Uterus (tissue), 4 donors: ENCODE data around the gene GCH1. TPM values are rescaled to one million over a fixed set of nuclear protein-coding genes. Genes with fewer than 3 reads are reported as not detected.

Experiments used
- DNase-seq, 2 donors: peaks; one replicate each; pipeline ENCODE4 v3.0.0-alpha.2; 2019 to 2020
- H3K27ac ChIP-seq, 2 donors: fragments of 200-600 bp; sonication (generic); 1 replicate in 1 of 2; 2 replicates in 1 of 2; pipeline ENCODE4 v1.5.1; 2016 to 2018
- H3K27me3 ChIP-seq, 2 donors: fragments of 200-600 bp; sonication (generic); one replicate each; pipeline ENCODE4 v1.5.1; 2018 to 2019; ENCODE audit warnings: control low read depth in 1 of 2
- H3K36me3 ChIP-seq, 2 donors: fragments of 200-600 bp; sonication (generic); one replicate each; pipeline ENCODE4 v1.5.1; 2019; ENCODE audit warnings: control low read depth in 1 of 2
- H3K4me1 ChIP-seq, 2 donors: fragments of 200-600 bp; sonication (generic); one replicate each; pipeline ENCODE4 v1.5.1; 2018 to 2019; ENCODE audit warnings: control low read depth in 1 of 2
- H3K4me3 ChIP-seq, 2 donors: fragments of 200-600 bp; sonication (generic); 1 replicate in 1 of 2; 2 replicates in 1 of 2; pipeline ENCODE4 v1.5.1; 2018 to 2019; ENCODE audit warnings: mild to moderate bottlenecking in 1 of 2
- H3K9me3 ChIP-seq, 2 donors: fragments of 200-600 bp; sonication (generic); one replicate each; pipeline ENCODE4 v1.5.1; 2019; ENCODE audit warnings: control low read depth in 1 of 2
- POLR2A ChIP-seq, 2 donors: fragments of 450-650 bp; IDR thresholded peaks; one replicate each; pipeline ENCODE4 v1.6.1; 2016; ENCODE audit warnings: antibody characterized with exemption in 2 of 2, mild to moderate bottlenecking in 1 of 2, moderate library complexity in 1 of 2
- intact Hi-C: fragments of 100-400 bp; cut with DNase I; formaldehyde crosslinking; loops from one replicate; pipeline ENCODE4 v1.15.1; 2023; ENCODE audit warnings: low total_unique reads
- microRNA-seq: library from miRNA; unstranded; fragments of <30 nt; microRNA quantifications from one replicate; pipeline ENCODE4, GENCODE V29; 2016; ENCODE audit warnings: borderline microRNAs expressed, borderline replicate concordance
- small RNA-seq: library from RNA; depleted of rRNA; stranded (forward); fragments of <200 nt; gene quantifications from one replicate; pipeline ENCODE3, GENCODE V24; 2016
- total RNA-seq, 4 donors: library from RNA; depleted of rRNA in 3 of 4; stranded (reverse); fragments of >200 nt in 3 of 4; gene quantifications; one replicate each; pipeline versions ENCODE4 v1.1.0 to v1.2.4, GENCODE V29; 2014 to 2023
- TF ChIP-seq, protein P1 (sequence below), 4 experiments: fragments of 200-600 bp in 2 of 4; fragments of 450-650 bp in 2 of 4; sonication (generic) in 2 of 4; IDR thresholded peaks; one replicate each; pipeline ENCODE4 v1.5.1; 2016 to 2019; ENCODE audit warnings: antibody characterized with exemption in 4 of 4, mild to moderate bottlenecking in 2 of 4, moderate library complexity in 1 of 4
- donor health status: DM: yes; HTN: yes; CAD: no.

Gene GCH1
- total RNA-seq, 4 donors from 2014 or later: 3.2 to 10.6 (median 4.1) TPM

DNA sequence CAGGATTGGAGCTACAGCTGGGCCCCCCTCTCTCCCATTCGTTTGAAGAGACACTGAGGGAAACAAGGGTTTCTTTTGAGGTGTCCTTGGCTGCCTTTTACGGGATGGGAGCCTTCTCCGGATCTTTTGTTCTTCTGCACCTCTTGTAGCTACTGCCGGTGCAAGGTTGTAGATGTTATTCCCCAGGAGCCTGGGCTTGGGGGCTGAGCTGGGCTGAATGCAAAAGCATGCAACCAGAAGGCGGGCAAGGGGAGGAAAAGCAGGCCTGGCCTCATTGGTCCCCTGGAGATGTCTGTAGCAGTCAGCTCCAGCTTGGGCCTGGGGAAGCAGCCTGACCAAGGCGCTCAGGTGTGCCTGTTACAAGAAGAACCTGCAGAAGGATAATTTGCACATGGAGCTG lies 110.3 kb downstream of the GCH1 start:
- TF ChIP-seq, protein P1, sequence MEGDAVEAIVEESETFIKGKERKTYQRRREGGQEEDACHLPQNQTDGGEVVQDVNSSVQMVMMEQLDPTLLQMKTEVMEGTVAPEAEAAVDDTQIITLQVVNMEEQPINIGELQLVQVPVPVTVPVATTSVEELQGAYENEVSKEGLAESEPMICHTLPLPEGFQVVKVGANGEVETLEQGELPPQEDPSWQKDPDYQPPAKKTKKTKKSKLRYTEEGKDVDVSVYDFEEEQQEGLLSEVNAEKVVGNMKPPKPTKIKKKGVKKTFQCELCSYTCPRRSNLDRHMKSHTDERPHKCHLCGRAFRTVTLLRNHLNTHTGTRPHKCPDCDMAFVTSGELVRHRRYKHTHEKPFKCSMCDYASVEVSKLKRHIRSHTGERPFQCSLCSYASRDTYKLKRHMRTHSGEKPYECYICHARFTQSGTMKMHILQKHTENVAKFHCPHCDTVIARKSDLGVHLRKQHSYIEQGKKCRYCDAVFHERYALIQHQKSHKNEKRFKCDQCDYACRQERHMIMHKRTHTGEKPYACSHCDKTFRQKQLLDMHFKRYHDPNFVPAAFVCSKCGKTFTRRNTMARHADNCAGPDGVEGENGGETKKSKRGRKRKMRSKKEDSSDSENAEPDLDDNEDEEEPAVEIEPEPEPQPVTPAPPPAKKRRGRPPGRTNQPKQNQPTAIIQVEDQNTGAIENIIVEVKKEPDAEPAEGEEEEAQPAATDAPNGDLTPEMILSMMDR (IDR thresholded peaks at IDR 0.05): no peak
- TF ChIP-seq POLR2A (IDR thresholded peaks at IDR 0.05): no peak

More for the DNA sequence above, 110.3 kb downstream of the GCH1 start:
- no peak for DNase-seq
- H3K27me3 ChIP-seq: no peaks in the 10 kb centered on the region
- no peaks in the 10 kb centered on the region for H3K36me3 ChIP-seq
- H3K27ac ChIP-seq: no peak overlapping the region
- intact Hi-C loops: no loop called here
- H3K9me3 ChIP-seq: peaks cover 0 to 7% of the 10 kb centered on the region in 2 donors
- no peaks in the 10 kb centered on the region for H3K4me1 ChIP-seq
- no peak overlapping the region for H3K4me3 ChIP-seq

Small RNA genes within 50 kb of the gene (microRNA-seq; reads per million reads assigned to microRNA genes)
- gene MIR4308: not detected

Small RNA genes within 50 kb of the gene (small RNA-seq; reads per million reads assigned to genes)
- gene MIR4308 (not detected), gene RNU6ATAC9P (not detected)

Other genes with a start within 250 kb of the GCH1 start
- 10 to 100 TPM in 1 of 4 donors, 1 to 10 TPM in 2, under 1 TPM in 1; 0.51 to 20.0 (median 3.1) TPM for gene WDHD1, start 124.3 kb upstream of the GCH1 start, total RNA-seq
- gene SOCS4, start 124.4 kb upstream of the GCH1 start, total RNA-seq: 10 to 100 TPM; 10.2 to 36.4 (median 22.4) TPM
- gene MAPK1IP1L, start 148.8 kb upstream of the GCH1 start, total RNA-seq: 10 to 100 TPM in 3 of 4 donors, 1 to 10 TPM in 1; 8.5 to 88.7 (median 27.9) TPM
- 100 to 1,000 TPM in 3 of 4 donors, 10 to 100 TPM in 1; 71.9 to 486 (median 216) TPM for gene LGALS3, start 226.4 kb upstream of the GCH1 start, total RNA-seq